Activated CD4-positive, alpha-beta memory T cell treated with anti-CD3 and anti-CD28 coated beads, Interleukin-2, amount 10 ng/mL, durations not matched to agents 7 days and 5 days (primary cell): Measurements from ENCODE around the gene MRPL20. TPM values are rescaled to one million over a fixed set of nuclear protein-coding genes. Genes with fewer than 3 reads are reported as not detected.
"Not testable (repeated sequence)": the region's sequence is repeated elsewhere in the genome, so short reads cannot be mapped to it uniquely, and the experiment has no call there.

Source experiments
- CTCF ChIA-PET: fragments of 350-600 bp; sonication (Branson Sonifier 250); formaldehyde crosslinking; loops from one replicate; lab custom pipeline; 2021; ENCODE audit warnings: antibody characterized with exemption, inconsistent platforms; lab: Charles Lee
- POLR2A ChIA-PET: fragments of 350-600 bp; sonication (Branson Sonifier 250); formaldehyde crosslinking; loops from one replicate; lab custom pipeline; 2021; ENCODE audit warnings: antibody characterized with exemption; lab: Charles Lee
- DNase-seq: peaks from one replicate; pipeline ENCODE4 v3.0.0-alpha.2; 2020
- H3K27ac Mint-ChIP-seq: one replicate; pipeline ENCODE4 v1.8.0; 2021; ENCODE audit warnings: mild to moderate bottlenecking, mixed read lengths
- H3K27me3 Mint-ChIP-seq: one replicate; pipeline ENCODE4 v1.8.0; 2021; ENCODE audit warnings: mixed read lengths
- H3K36me3 Mint-ChIP-seq: one replicate; pipeline ENCODE4 v1.8.0; 2021; ENCODE audit warnings: low read depth, mixed read lengths
- H3K4me1 Mint-ChIP-seq: one replicate; pipeline ENCODE4 v1.8.0; 2021; ENCODE audit warnings: mixed read lengths
- H3K4me3 Mint-ChIP-seq: one replicate; pipeline ENCODE4 v1.8.0; 2021; ENCODE audit warnings: mild to moderate bottlenecking, mixed read lengths
- H3K9me3 Mint-ChIP-seq: one replicate; pipeline ENCODE4 v1.8.0; 2021; ENCODE audit warnings: mixed read lengths
- total RNA-seq, 2 experiments: library from RNA; stranded (reverse); gene quantifications; one replicate each; pipeline ENCODE4 v1.2.3, GENCODE V29; 2021

The MRPL20 gene
- 10 to 100 TPM; 82.8 to 87.3 TPM for total RNA-seq

DNA sequence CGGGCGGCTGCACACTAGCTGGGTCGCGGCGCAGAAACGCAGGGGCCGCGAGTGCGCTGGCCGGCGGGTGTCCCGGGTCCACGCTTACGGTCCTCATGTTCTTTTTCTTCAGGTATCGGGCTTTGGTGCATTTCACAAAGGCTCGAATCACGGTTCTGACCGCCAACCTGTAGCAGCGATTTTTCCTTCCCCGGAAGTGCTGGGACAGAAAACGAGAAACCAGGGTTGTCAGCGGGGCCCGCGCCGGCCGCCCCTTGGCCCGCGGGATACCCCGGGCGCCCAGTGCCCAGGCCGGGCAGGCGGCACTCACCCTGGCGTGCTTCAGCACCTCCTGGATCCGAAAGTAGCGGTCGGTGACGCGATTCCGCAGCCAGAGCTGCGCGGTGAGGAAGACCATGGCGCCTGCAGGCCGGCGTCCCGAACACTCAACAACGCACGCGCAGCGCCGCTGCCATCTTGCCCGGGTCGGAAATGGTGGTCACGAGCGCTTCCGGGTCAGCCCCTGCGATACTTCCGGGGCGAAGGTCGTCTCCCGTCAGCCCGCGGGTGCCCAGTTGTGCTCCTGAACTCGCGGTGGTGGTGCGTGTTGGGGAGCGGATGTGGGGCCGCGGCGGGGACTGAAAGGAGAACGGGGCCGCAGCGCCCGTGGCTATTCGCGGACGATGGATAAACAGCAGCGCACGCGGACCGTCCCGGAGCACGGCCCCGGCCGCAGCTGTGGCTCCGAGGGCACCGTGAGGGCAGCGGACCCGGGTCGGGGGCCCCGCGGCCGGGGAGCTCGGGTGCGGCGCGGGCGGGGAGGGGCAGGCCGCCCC is at the start of gene MRPL20:
Gene MRPL20, minus strand, starts transcription at position 473 of the 815 bp plus-strand sequence. Its CDS starts 76 bp downstream, at position 397.
- H3K9me3 Mint-ChIP-seq, result no peaks in the 10 kb centered on the region
- peak; percentile 97 for DNase-seq
- peaks cover 46% of the 10 kb centered on the region for H3K4me1 Mint-ChIP-seq
- POLR2A ChIA-PET, result interaction anchor here (0.6 to 3.8 kb wide), 14 partner anchors 8 to 321 kb away, joined by 3 to 41 read pairs (median 4); partner anchors contain the start of genes ANKRD65, ATAD3A, AURKAIP1 and CCNL2
- peaks cover 41% of the 10 kb centered on the region for H3K36me3 Mint-ChIP-seq
- CTCF ChIA-PET, result interaction anchor here (1.3 to 2.2 kb wide), 2 partner anchors 8 to 98 kb away, joined by 8 to 11 read pairs; partner anchors contain the start of gene CCNL2
- peak within 1 kb of the TSS; percentile 91 for H3K27ac Mint-ChIP-seq
- H3K27me3 Mint-ChIP-seq, result no peaks in the 10 kb centered on the region
- H3K4me3 Mint-ChIP-seq, result peak within 1 kb of the TSS; percentile 91

DNA sequence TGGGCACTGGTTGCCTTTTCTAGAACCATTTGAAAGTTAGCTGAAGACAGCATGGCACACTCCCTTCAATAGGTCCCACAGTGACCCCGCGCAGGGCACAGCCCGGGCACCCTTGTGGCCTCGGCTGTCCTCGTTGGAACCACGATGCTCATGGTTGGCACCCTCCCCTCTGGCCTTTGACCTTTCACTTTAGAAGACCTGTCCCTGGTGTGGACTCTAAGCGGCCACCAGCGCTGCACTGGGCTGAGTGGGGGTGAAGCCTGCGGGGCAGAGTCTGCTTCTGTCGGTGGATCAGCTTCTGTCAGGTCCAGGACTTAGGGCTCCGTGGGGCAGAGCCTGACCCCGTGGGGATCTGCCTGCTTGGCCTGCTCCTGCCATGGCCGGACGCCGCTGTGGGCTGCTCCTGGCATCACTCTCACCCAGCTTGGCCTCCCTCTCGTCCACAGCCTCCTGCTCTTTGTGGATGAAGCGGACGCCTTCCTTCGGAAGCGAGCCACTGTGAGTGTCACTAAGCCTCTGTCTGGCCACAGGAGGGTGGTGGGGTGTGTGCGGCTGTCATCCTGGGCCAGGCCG is 49.7 kb upstream of the MRPL20 start:
- POLR2A ChIA-PET, H3K9me3 Mint-ChIP-seq, DNase-seq, H3K27ac Mint-ChIP-seq, H3K4me1 Mint-ChIP-seq, H3K36me3 Mint-ChIP-seq, H3K27me3 Mint-ChIP-seq, H3K4me3 Mint-ChIP-seq: not testable (repeated sequence)
- CTCF ChIA-PET, result interaction anchor here (1.3 kb wide), 1 partner anchor 48 kb away, joined by 4 read pairs; no protein-coding TSS in a partner anchor

- H3K9me3 Mint-ChIP-seq, H3K27me3 Mint-ChIP-seq, DNase-seq, H3K4me3 Mint-ChIP-seq, H3K4me1 Mint-ChIP-seq, H3K36me3 Mint-ChIP-seq, H3K27ac Mint-ChIP-seq, POLR2A ChIA-PET, CTCF ChIA-PET: not testable (repeated sequence)
Observed at GRCh38 chr1:1455934-1456333, 48.8 kb upstream of the MRPL20 start.

DNA sequence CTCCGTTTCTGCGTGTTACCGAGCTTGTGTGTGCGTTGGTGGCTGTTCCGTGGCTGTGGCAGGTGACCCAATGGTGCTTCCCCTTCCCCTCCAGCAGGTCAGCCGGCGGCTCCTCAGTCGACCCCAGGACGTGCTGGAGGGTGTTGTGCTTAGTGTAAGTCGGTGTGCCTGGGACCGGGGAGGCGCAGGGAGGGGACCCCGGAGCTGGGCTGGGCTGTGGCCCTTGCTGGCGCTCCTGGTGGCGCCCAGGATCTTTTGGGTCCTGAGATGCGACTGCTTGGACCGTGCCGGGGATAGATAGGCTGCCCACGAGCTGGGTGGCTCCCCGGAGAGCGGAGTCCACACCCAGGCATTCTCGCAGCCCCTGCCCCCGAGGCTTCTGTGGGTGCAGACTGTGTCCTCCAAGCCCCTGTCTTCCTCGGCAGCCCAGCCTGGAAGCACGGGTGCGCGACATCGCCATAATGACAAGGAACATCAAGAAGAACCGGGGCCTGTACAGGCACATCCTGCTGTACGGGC is 48.3 kb upstream of the MRPL20 start:
- no peaks in the 10 kb centered on the region for H3K9me3 Mint-ChIP-seq
- no peak overlapping the region for H3K4me3 Mint-ChIP-seq
- no peaks in the 10 kb centered on the region for H3K4me1 Mint-ChIP-seq
- no peak overlapping the region for H3K27ac Mint-ChIP-seq
- no peaks in the 10 kb centered on the region for H3K27me3 Mint-ChIP-seq
- no peak for DNase-seq
- no peaks in the 10 kb centered on the region for H3K36me3 Mint-ChIP-seq
- POLR2A ChIA-PET, result no interaction called here
- CTCF ChIA-PET, result no interaction called here

DNA sequence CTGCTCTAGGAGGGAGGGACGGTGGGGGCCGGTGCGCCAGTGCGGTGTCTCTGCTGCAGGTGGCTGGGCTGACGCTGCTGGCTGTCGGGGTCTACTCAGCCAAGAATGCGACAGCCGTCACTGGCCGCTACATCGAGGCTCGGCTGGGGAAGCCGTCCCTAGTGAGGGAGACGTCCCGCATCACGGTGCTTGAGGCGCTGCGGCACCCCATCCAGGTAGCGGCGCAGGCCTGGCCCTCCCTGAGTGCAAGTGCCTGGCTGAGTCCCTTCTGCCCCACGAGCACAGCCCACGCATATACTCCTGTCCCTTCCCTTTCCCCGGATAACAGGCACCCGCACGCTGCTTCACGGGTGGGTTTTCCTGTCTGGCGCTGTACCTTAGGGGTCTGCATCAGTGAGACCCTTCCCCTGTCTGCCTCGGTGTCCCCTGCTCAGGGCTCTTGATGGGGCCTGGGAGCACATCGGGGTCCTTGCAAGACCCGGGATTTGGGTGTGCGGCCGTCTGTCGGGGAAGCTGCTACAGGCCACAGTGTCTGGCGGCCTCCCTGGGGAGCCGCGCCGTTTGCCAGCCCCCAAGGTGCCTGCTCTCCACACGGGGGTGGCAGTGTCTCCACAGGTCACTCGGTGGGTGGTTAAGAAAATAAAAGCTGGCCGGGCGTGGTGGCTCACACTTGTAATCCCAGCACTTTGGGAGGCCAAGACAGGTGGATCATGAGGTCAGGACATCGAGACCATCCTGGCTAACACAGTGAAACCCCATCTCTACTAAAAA is 47.4 kb upstream of the MRPL20 start:
- H3K27me3 Mint-ChIP-seq, CTCF ChIA-PET, H3K9me3 Mint-ChIP-seq, H3K4me3 Mint-ChIP-seq, H3K27ac Mint-ChIP-seq, H3K36me3 Mint-ChIP-seq, POLR2A ChIA-PET, H3K4me1 Mint-ChIP-seq, DNase-seq: not testable (repeated sequence)

DNA sequence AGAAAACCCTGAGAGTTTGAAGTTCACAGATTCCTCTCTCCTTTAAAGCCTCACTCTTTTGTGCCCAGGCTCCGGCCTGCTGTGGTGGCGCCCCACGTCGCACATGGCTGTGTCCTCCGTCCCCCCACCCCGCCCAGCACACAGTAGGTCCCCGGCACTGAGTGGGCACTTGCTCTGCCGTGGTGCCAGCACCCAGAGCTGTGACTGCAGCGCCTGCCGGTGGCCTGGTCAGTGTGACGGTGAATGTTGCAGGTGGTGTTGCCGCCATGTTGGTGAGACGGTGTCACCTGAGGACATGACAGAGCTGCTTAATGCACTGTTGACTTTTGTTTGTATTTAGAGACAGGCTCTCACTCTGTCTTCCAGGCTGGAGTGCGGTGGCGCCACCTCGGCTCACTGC is 45.8 kb upstream of the MRPL20 start:
- H3K4me1 Mint-ChIP-seq, result no peaks in the 10 kb centered on the region
- no peak for DNase-seq
- ChIA-PET POLR2A (no interaction called here), CTCF (no interaction called here)
- H3K27me3 Mint-ChIP-seq, result peaks cover 4% of the 10 kb centered on the region
- no peak overlapping the region for H3K27ac Mint-ChIP-seq
- H3K9me3 Mint-ChIP-seq, result no peaks in the 10 kb centered on the region
- H3K36me3 Mint-ChIP-seq, result no peaks in the 10 kb centered on the region
- H3K4me3 Mint-ChIP-seq, result no peak overlapping the region

DNA sequence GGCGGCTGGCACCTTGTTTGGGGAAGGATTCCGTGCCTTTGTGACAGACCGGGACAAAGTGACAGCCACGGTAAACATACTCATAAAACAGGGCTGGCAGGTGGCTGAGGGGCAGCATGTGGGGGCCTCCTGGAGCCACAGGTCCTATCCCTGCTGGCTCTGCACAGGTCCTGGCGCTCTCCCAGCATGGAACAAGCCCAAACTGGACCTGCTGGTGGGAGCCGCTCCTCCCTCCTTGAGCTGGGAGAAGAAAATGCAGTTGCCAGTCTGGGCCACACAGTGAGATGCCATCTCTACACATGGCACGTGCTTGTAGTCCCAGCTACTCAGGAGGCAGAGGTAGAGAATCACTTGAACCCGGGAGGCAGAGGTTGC is 45.3 kb upstream of the MRPL20 start:
- DNase-seq, H3K36me3 Mint-ChIP-seq, H3K27me3 Mint-ChIP-seq, H3K9me3 Mint-ChIP-seq, H3K4me1 Mint-ChIP-seq, H3K4me3 Mint-ChIP-seq, POLR2A ChIA-PET, H3K27ac Mint-ChIP-seq, CTCF ChIA-PET: not testable (repeated sequence)

DNA sequence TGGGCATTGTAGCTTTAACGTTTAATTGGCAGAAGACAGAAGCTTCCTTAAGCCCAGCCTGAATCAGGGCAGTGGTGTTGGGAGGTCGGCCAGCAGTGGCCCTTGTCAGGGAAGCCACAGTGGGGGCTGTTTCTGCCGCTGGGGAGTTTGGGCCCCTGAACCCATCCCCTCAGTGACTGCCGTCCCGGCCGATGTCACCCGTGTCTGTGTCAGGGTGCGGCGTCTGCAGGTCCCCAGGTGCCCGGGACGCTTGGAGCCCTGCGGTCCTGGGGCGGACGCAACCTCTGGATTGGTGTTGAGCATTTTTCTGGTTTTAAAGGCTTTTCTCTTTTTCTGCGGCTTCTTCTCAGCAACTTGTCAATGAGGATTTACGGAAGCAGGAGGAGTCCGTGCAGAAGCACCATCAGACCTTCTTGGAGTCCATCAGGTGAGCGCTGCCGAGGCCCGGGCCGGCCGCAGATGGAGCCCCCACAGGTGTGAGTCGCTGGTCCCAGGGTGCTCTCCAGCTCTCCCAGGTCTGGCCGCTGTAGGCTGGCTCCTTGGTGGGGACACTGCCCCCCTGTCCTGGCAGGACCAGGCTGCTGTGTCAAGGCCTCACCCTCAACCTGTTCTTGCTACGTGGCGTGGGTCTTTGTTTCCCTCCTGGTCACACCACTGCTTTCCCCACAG is 44.7 kb upstream of the MRPL20 start:
- Mint-ChIP-seq H3K27me3 (peaks cover 4% of the 10 kb centered on the region), H3K4me3 (no peak overlapping the region), H3K9me3 (no peaks in the 10 kb centered on the region), H3K4me1 (no peaks in the 10 kb centered on the region), H3K27ac (no peak overlapping the region), H3K36me3 (no peaks in the 10 kb centered on the region)
- ChIA-PET POLR2A (no interaction called here), CTCF (no interaction called here)
- DNase-seq, result no peak

DNA sequence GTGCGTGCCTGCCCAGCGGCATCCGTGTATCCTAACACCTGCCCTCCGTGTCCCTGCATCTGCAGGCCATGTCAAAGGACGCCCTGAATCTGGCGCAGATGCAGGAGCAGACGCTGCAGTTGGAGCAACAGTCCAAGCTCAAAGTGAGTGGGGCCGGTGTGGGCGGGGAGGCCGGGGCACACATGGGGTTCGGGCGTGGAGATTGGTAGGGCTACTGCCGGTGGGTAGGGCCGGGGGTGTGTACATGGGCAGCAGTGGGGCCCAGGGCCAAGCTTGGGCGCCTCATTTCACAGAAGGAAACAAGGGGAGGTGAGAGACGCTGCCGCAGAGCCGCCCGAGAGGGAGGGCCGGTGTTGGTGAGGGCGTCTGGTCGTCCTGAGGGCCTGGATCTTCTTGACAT is 43.5 kb upstream of the MRPL20 start:
- not testable (repeated sequence) for DNase-seq, H3K4me1 Mint-ChIP-seq

DNA sequence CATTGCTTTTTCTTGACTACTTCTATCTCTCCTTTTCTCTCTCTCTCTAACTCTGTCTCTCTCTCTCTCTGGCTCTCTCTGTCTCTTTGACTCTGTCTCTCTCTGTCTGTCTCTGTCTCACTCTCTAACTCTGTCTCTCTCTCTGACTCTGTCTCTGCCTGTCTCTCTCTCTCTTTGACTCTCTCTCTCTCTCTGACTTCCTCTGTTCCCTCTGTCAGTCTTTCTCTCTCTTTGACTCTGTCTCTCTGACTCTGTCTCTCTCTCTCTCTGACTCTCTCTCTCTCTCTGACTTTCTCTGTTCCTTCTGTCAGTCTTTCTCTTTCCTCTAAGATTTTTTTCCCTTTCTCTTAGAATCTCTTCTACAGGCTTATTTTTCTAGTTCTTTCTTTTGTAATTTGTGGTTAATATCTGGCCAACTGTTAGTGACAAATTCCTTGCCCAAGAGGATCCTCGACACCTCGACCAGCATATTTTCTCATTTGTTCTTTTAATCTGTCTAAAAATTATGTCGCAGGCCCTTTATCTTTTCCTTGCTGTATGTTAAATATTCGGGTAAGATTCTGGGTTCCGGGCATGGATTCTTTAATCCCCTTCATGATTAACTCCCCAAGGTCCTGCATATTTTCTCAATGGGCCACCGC is 42.1 kb upstream of the MRPL20 start, which contains the start of gene ATAD3C:
Gene ATAD3C, plus strand, starts transcription at position 591 of the 641 bp plus-strand sequence. CDS start 995 bp downstream, outside the sequence.
- DNase-seq, result no peak
- ChIA-PET POLR2A (no interaction called here), CTCF (no interaction called here)
- no peaks in the 10 kb centered on the region for H3K4me1 Mint-ChIP-seq
- H3K27me3 Mint-ChIP-seq, result peaks cover 4% of the 10 kb centered on the region
- H3K4me3 Mint-ChIP-seq, result no peak within 1 kb of the TSS
- H3K36me3 Mint-ChIP-seq, result no peaks in the 10 kb centered on the region
- no peaks in the 10 kb centered on the region for H3K9me3 Mint-ChIP-seq
- H3K27ac Mint-ChIP-seq, result no peak within 1 kb of the TSS

More for the DNA sequence above, 43.5 kb upstream of the MRPL20 start:
- H3K4me3 Mint-ChIP-seq, H3K27ac Mint-ChIP-seq, H3K9me3 Mint-ChIP-seq, POLR2A ChIA-PET, H3K27me3 Mint-ChIP-seq, H3K36me3 Mint-ChIP-seq, CTCF ChIA-PET: not testable (repeated sequence)

DNA sequence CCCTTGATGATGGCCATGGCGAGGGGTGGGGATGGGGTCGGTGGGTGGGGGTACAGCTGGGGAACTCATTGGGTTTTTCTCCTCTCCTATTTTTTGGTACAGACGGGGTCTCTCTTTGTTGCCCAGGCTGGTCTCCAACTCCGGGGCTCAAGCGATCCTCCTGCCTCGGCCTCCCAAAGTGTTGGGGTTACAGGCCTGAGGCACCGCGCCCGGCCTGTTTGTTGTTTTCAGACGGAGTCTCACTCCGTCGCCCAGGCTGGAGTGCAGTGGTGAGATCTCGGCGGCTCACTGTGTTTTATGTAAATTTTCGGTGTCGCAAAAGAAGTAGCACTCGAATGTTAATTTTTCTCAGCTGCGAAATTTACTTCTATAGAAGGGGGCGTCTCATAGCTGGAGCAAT is 39.5 kb upstream of the MRPL20 start:
- H3K36me3 Mint-ChIP-seq, H3K4me1 Mint-ChIP-seq, CTCF ChIA-PET, H3K4me3 Mint-ChIP-seq, H3K27me3 Mint-ChIP-seq, H3K9me3 Mint-ChIP-seq, DNase-seq, POLR2A ChIA-PET, H3K27ac Mint-ChIP-seq: not testable (repeated sequence)

GRCh38 chr1:1442069-1442770 is 35.1 kb upstream of the MRPL20 start:
- H3K27me3 Mint-ChIP-seq, result peaks cover 2% of the 10 kb centered on the region
- H3K9me3 Mint-ChIP-seq, result no peaks in the 10 kb centered on the region
- H3K4me3 Mint-ChIP-seq, result no peak overlapping the region
- no peaks in the 10 kb centered on the region for H3K36me3 Mint-ChIP-seq
- no peaks in the 10 kb centered on the region for H3K4me1 Mint-ChIP-seq
- ChIA-PET POLR2A (no interaction called here), CTCF (interaction anchor here (1.1 to 1.5 kb wide), 3 partner anchors 34 to 63 kb away, joined by 3 to 5 read pairs (median 4); no protein-coding TSS in a partner anchor)
- DNase-seq, result no peak
- no peak overlapping the region for H3K27ac Mint-ChIP-seq
